Measurements from ENCODE around the gene EMC8.

Gene EMC8

GRCh38 chr16:85770741-85771140 lies 28.6 kb downstream of the EMC8 start:
- ChIA-PET CTCF (no interaction called here), POLR2A (no interaction called here)
- DNase-seq (ENCODE audit: extremely low spot score) = no peak
- TF ChIP-seq ZNF384 (IDR thresholded peaks at IDR 0.05) (no peak), CTBP1 (IDR thresholded peaks at IDR 0.05; ENCODE audit: borderline replicate concordance) (no peak), BHLHE40 (IDR thresholded peaks at IDR 0.05; ENCODE audit: borderline replicate concordance) (no peak), LEF1 (IDR thresholded peaks at IDR 0.05; ENCODE audit: borderline replicate concordance) (no peak), ELF4 (IDR thresholded peaks at IDR 0.05) (no peak), FOXK2 (IDR thresholded peaks at IDR 0.05) (no peak), ARNT (IDR thresholded peaks at IDR 0.05) (no peak), L3MBTL2 (conservative IDR thresholded peaks at IDR 0.05) (no peak), FOXA1 (IDR thresholded peaks at IDR 0.05) (no peak), TARDBP (IDR thresholded peaks at IDR 0.05) (no peak), SUZ12 (IDR thresholded peaks at IDR 0.05) (no peak), HDGF (IDR thresholded peaks at IDR 0.05; ENCODE audit: borderline replicate concordance) (no peak), FOXM1 (IDR thresholded peaks at IDR 0.05; ENCODE audit: borderline replicate concordance) (no peak), NFRKB (IDR thresholded peaks at IDR 0.05) (no peak), PKNOX1 (IDR thresholded peaks at IDR 0.05) (no peak)

DNA sequence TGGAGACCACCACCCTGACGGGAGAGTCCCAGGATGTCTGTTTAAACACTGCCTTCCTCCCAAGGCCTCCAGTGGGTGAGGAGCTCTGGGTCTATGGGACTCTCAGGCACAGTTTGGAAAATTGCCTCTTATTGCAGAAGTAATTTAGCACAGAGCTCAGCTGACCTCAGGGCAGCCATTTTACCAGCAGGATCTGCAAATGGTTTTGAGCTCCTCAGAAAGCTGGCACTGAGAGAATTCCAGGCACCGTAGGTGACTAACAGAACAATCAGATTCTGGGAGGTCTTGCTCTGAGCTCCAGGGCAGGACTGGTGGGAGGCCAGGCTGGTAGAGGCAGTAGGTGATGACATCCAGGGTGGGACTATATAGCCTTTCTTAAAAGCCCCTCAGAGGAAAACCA lies 31.1 kb downstream of the EMC8 start:
- DNase-seq (ENCODE audit: extremely low spot score) = no peak
- ChIA-PET CTCF (interaction anchor here (0.7 kb wide), 1 partner anchor 51 kb away, joined by 3 read pairs; no protein-coding TSS in a partner anchor), POLR2A (no interaction called here)
- TF ChIP-seq HDGF (IDR thresholded peaks at IDR 0.05; ENCODE audit: borderline replicate concordance) (no peak), FOXM1 (IDR thresholded peaks at IDR 0.05; ENCODE audit: borderline replicate concordance) (no peak), BHLHE40 (IDR thresholded peaks at IDR 0.05; ENCODE audit: borderline replicate concordance) (no peak), SP1 (IDR thresholded peaks at IDR 0.05) (no peak), FOXK2 (IDR thresholded peaks at IDR 0.05) (no peak), ZNF384 (IDR thresholded peaks at IDR 0.05) (no peak), NFRKB (IDR thresholded peaks at IDR 0.05) (no peak)

GRCh38 chr16:85767531-85767930 lies 31.8 kb downstream of the EMC8 start:
- no peak for DNase-seq (ENCODE audit: extremely low spot score)
- ChIA-PET POLR2A (no interaction called here), CTCF (interaction anchor here (0.7 kb wide), 1 partner anchor 52 kb away, joined by 3 read pairs; no protein-coding TSS in a partner anchor)
- TF ChIP-seq SP1 (IDR thresholded peaks at IDR 0.05) (no peak), ELF4 (IDR thresholded peaks at IDR 0.05) (no peak)

DNA sequence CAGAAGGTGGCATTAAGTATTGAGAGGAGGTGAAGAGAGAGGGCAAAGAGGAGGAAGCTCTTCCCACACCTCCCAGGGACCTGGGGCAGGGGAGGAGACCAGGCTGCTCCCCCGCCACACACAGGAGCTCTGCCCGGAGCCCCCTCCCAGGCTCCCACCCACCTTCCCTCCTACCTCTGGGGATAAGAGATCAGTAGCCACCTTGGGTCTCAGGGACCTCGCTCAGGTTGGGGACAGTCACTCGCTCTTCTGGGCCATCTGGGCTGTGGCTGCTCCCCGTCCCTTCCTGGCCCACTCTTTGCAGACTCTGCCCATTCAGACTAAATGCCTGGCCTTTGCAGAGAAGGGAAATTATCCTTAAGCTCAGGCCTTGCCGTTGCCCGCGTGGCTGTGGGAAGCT lies 33.6 kb downstream of the EMC8 start:
- no peak for TF ChIP-seq SUZ12 (IDR thresholded peaks at IDR 0.05)
- no peak for TF ChIP-seq L3MBTL2 (conservative IDR thresholded peaks at IDR 0.05)
- no peak for TF ChIP-seq FOXM1 (IDR thresholded peaks at IDR 0.05; ENCODE audit: borderline replicate concordance)
- TF ChIP-seq TARDBP (IDR thresholded peaks at IDR 0.05) = no peak
- TF ChIP-seq BHLHE40 (IDR thresholded peaks at IDR 0.05; ENCODE audit: borderline replicate concordance) = no peak
- TF ChIP-seq HDGF (IDR thresholded peaks at IDR 0.05; ENCODE audit: borderline replicate concordance) = no peak
- no peak for TF ChIP-seq ZNF384 (IDR thresholded peaks at IDR 0.05)
- no peak for TF ChIP-seq ARNT (IDR thresholded peaks at IDR 0.05)
- no peak for TF ChIP-seq FOXK2 (IDR thresholded peaks at IDR 0.05)
- no peak for TF ChIP-seq SP1 (IDR thresholded peaks at IDR 0.05)
- TF ChIP-seq ELF4 (IDR thresholded peaks at IDR 0.05) = no peak
- no peak for TF ChIP-seq LEF1 (IDR thresholded peaks at IDR 0.05; ENCODE audit: borderline replicate concordance)
- no peak for TF ChIP-seq PKNOX1 (IDR thresholded peaks at IDR 0.05)
- no peak for TF ChIP-seq CTBP1 (IDR thresholded peaks at IDR 0.05; ENCODE audit: borderline replicate concordance)
- no peak for TF ChIP-seq FOXA1 (IDR thresholded peaks at IDR 0.05)
- TF ChIP-seq NFRKB (IDR thresholded peaks at IDR 0.05) = no peak
- ChIA-PET POLR2A (no interaction called here), CTCF (interaction anchor here (1.0 kb wide), 1 partner anchor 106 kb away, joined by 3 read pairs; no protein-coding TSS in a partner anchor)
- DNase-seq (ENCODE audit: extremely low spot score) = no peak

DNA sequence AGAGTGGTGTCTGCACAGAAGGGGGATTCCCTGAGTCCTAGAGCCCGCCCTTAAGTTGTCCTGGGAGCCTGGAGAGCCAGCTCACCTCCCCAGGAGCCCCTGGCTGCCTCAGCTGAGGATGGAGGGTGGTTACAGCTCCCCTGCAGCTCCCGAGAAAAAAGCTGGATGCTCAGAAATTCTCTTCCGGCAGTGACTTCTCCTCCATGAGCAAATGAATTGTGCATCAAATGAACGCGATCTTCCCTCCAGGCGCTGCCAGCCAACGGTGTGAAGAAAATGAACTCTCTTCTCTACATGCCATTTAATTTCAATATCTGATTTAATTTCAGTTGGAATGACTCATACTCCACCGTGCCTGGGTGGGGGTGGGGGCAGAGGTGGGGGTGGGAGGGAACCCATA lies 34.1 kb downstream of the EMC8 start:
- CTCF ChIA-PET = no interaction called here
- no peak for DNase-seq (ENCODE audit: extremely low spot score)
- POLR2A ChIA-PET = no interaction called here
- TF ChIP-seq HDGF (IDR thresholded peaks at IDR 0.05; ENCODE audit: borderline replicate concordance) = no peak
- TF ChIP-seq FOXK2 (IDR thresholded peaks at IDR 0.05) = no peak
- TF ChIP-seq L3MBTL2 (conservative IDR thresholded peaks at IDR 0.05) = no peak
- TF ChIP-seq SUZ12 (IDR thresholded peaks at IDR 0.05) = no peak

DNA sequence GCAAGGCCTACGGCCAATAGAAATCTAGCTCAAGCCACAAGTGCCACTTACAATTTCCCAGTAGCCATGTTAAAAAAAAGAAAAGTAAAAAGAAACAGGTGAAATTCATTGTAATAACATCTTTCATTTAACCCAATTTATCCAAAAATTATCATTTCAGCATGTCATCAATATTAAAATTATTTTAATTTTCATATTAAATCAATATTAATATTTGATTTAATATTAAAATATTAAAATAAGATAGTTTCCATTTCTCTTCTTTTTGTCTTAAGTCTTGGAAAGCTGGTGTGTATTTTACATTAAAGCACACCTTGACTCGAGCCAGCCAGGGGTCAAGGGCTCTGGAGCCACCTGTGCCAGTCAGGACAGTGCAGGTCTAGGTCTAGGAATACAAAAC lies 35.7 kb downstream of the EMC8 start:
- POLR2A ChIA-PET = no interaction called here
- TF ChIP-seq NFRKB (IDR thresholded peaks at IDR 0.05) (no peak), HDGF (IDR thresholded peaks at IDR 0.05; ENCODE audit: borderline replicate concordance) (no peak), SP1 (IDR thresholded peaks at IDR 0.05) (no peak), CTBP1 (IDR thresholded peaks at IDR 0.05; ENCODE audit: borderline replicate concordance) (no peak), ARNT (IDR thresholded peaks at IDR 0.05) (no peak), ZNF384 (IDR thresholded peaks at IDR 0.05) (no peak), L3MBTL2 (conservative IDR thresholded peaks at IDR 0.05) (no peak), FOXA1 (IDR thresholded peaks at IDR 0.05) (no peak)
- no peak for DNase-seq (ENCODE audit: extremely low spot score)
- CTCF ChIA-PET = no interaction called here

DNA sequence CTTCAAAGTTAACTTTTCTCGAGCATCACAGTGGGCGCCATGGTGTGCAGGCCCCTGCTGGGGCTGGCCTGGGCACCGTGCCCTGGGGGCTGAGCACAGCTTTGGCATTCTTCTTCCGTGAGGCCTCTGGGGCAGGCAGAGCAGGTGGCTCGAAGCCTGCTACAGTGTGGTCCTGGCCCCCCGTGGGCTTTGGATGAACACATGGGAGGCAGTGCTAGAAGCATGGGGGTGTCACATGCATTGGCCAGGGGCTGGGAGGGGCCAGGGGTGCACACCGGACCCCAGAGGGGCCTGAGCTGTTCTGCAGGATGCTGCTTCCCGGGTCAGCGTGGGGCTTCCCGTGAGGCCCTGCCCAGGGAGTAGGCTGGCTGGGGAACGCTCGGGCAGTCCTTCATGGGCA lies 36.4 kb downstream of the EMC8 start:
- no peak for DNase-seq (ENCODE audit: extremely low spot score)
- ChIA-PET CTCF (no interaction called here), POLR2A (no interaction called here)
- TF ChIP-seq ARNT (IDR thresholded peaks at IDR 0.05) (no peak), FOXK2 (IDR thresholded peaks at IDR 0.05) (no peak), HDGF (IDR thresholded peaks at IDR 0.05; ENCODE audit: borderline replicate concordance) (no peak), SUZ12 (IDR thresholded peaks at IDR 0.05) (no peak), L3MBTL2 (conservative IDR thresholded peaks at IDR 0.05) (no peak), NFRKB (IDR thresholded peaks at IDR 0.05) (no peak), ZNF384 (IDR thresholded peaks at IDR 0.05) (no peak), ELF4 (IDR thresholded peaks at IDR 0.05) (no peak), FOXM1 (IDR thresholded peaks at IDR 0.05; ENCODE audit: borderline replicate concordance) (no peak), SP1 (IDR thresholded peaks at IDR 0.05) (no peak), FOXA1 (IDR thresholded peaks at IDR 0.05) (no peak), CTBP1 (IDR thresholded peaks at IDR 0.05; ENCODE audit: borderline replicate concordance) (no peak), LEF1 (IDR thresholded peaks at IDR 0.05; ENCODE audit: borderline replicate concordance) (no peak), PKNOX1 (IDR thresholded peaks at IDR 0.05) (no peak), BHLHE40 (IDR thresholded peaks at IDR 0.05; ENCODE audit: borderline replicate concordance) (no peak), TARDBP (IDR thresholded peaks at IDR 0.05) (no peak)
